CD4-positive, alpha-beta memory T cell (primary cell): ENCODE data around the gene ITPA. TPM values are rescaled to one million over a fixed set of nuclear protein-coding genes. Genes with fewer than 3 reads are reported as not detected.
A peak's percentile ranks its signal among the peaks of the same experiment; 100 is the strongest.

ENCODE experiments used
- CTCF ChIA-PET: fragments of 350-600 bp; sonication (Branson Sonifier 250); formaldehyde crosslinking; loops from one replicate; lab custom pipeline; 2021; ENCODE audit warnings: inconsistent platforms; ENCODE audit not compliant: partially characterized antibody; lab: Charles Lee
- POLR2A ChIA-PET: fragments of 350-600 bp; sonication (Branson Sonifier 250); formaldehyde crosslinking; loops from one replicate; lab custom pipeline; 2021; ENCODE audit not compliant: partially characterized antibody; lab: Charles Lee
- DNase-seq, 5 donors: peaks; one replicate each; pipeline versions ENCODE4 v3.0.0 to v3.0.0-alpha.2; 2020 to 2022; ENCODE audit warnings: mixed read lengths in 1 of 5
- H3K27ac ChIP-seq: one replicate; pipeline ENCODE4 v1.7.0; 2013; ENCODE audit warnings: low read depth, low read length
- H3K27me3 ChIP-seq: 2 replicates; pipeline ENCODE4 v1.7.0; 2013; ENCODE audit warnings: mild to moderate bottlenecking, low read length, moderate library complexity; ENCODE audit not compliant: insufficient read depth
- H3K36me3 ChIP-seq: 2 replicates; pipeline ENCODE4 v1.7.0; 2013; ENCODE audit warnings: mild to moderate bottlenecking, low read length, moderate library complexity; ENCODE audit not compliant: insufficient read depth
- H3K4me1 ChIP-seq: 2 replicates; pipeline ENCODE4 v1.7.0; 2013; ENCODE audit warnings: mild to moderate bottlenecking, low read length, moderate library complexity; ENCODE audit not compliant: insufficient read depth
- H3K4me3 ChIP-seq, 2 donors: one replicate each; pipeline ENCODE4 v1.7.0; 2013; ENCODE audit warnings: low read length in 2 of 2, mild to moderate bottlenecking in 1 of 2
- H3K9me3 ChIP-seq, 2 donors: one replicate each; pipeline ENCODE4 v1.7.0; 2013; ENCODE audit warnings: low read length in 2 of 2, control low read depth in 1 of 2; ENCODE audit not compliant: control insufficient read depth in 1 of 2
- H3K27ac Mint-ChIP-seq, 7 donors: one replicate each; pipeline ENCODE4 v1.8.0; 2020 to 2021; ENCODE audit warnings: mixed read lengths in 7 of 7, mild to moderate bottlenecking in 6 of 7, inconsistent platforms in 3 of 7, moderate library complexity in 3 of 7
- H3K27me3 Mint-ChIP-seq, 2 donors: one replicate each; pipeline ENCODE4 v1.8.0; 2020 to 2021; ENCODE audit warnings: mixed read lengths in 2 of 2
- H3K36me3 Mint-ChIP-seq, 2 donors: one replicate each; pipeline ENCODE4 v1.8.0; 2020 to 2021; ENCODE audit warnings: mixed read lengths in 2 of 2, inconsistent platforms in 1 of 2, mild to moderate bottlenecking in 1 of 2
- H3K4me1 Mint-ChIP-seq, 4 donors: one replicate each; pipeline ENCODE4 v1.8.0; 2020 to 2021; ENCODE audit warnings: mixed read lengths in 4 of 4, mild to moderate bottlenecking in 1 of 4
- H3K4me3 Mint-ChIP-seq, 8 donors: one replicate each; pipeline ENCODE4 v1.8.0; 2020 to 2021; ENCODE audit warnings: mixed read lengths in 8 of 8, mild to moderate bottlenecking in 7 of 8, moderate library complexity in 6 of 8, inconsistent platforms in 3 of 8
- H3K9me3 Mint-ChIP-seq, 8 donors: one replicate each; pipeline ENCODE4 v1.8.0; 2020 to 2021; ENCODE audit warnings: mixed read lengths in 8 of 8, mild to moderate bottlenecking in 5 of 8, inconsistent platforms in 3 of 8, moderate library complexity in 1 of 8
- intact Hi-C: fragments of 100-400 bp; cut with micrococcal nuclease; formaldehyde crosslinking; loops from one replicate; pipeline ENCODE4 v1.15.1; 2023
- polyA plus RNA-seq, 2 donors: library from polyadenylated mRNA; unstranded; fragments of 300-500 nt; fragmentation: Illumina TruSeq; gene quantifications; one replicate each; pipeline ENCODE4 v1.2.3, GENCODE V29; 2021
- total RNA-seq, 2 experiments: library from RNA; stranded (reverse); gene quantifications; one replicate each; pipeline ENCODE4 v1.2.3, GENCODE V29; 2021

Gene ITPA
- total and polyA plus RNA-seq, 4 experiments from 2014 or later, result 46.7 to 75.9 (median 47.4) TPM

GRCh38 chr20:3168079-3168828 is 41.0 kb upstream of the ITPA start:
- peaks cover 8% of the 10 kb centered on the region for H3K4me1 ChIP-seq
- Mint-ChIP-seq H3K27ac (peak overlapping the region in 1 of 7 donors; percentile 46), H3K27me3 (peaks cover 14 to 18% of the 10 kb centered on the region in 2 donors), H3K9me3 (no peaks in the 10 kb centered on the region), H3K36me3 (peaks cover 0 to 1% of the 10 kb centered on the region in 2 donors), H3K4me1 (peaks cover 0 to 22% (median 4%) of the 10 kb centered on the region in 4 donors), H3K4me3 (peak overlapping the region in 1 of 8 donors; percentile 24)
- ChIA-PET CTCF (no interaction called here), POLR2A (interaction anchor here (1.1 to 1.7 kb wide), 2 partner anchors 9 to 35 kb away, joined by 3 to 4 read pairs; partner anchors contain the start of genes FASTKD5 and UBOX5)
- DNase-seq, result no peak
- intact Hi-C loops, result no loop called here
- no peaks in the 10 kb centered on the region for H3K9me3 ChIP-seq
- H3K4me3 ChIP-seq, result no peak overlapping the region
- no peaks in the 10 kb centered on the region for H3K36me3 ChIP-seq
- H3K27ac ChIP-seq, result no peak overlapping the region
- peaks cover 7% of the 10 kb centered on the region for H3K27me3 ChIP-seq

DNA sequence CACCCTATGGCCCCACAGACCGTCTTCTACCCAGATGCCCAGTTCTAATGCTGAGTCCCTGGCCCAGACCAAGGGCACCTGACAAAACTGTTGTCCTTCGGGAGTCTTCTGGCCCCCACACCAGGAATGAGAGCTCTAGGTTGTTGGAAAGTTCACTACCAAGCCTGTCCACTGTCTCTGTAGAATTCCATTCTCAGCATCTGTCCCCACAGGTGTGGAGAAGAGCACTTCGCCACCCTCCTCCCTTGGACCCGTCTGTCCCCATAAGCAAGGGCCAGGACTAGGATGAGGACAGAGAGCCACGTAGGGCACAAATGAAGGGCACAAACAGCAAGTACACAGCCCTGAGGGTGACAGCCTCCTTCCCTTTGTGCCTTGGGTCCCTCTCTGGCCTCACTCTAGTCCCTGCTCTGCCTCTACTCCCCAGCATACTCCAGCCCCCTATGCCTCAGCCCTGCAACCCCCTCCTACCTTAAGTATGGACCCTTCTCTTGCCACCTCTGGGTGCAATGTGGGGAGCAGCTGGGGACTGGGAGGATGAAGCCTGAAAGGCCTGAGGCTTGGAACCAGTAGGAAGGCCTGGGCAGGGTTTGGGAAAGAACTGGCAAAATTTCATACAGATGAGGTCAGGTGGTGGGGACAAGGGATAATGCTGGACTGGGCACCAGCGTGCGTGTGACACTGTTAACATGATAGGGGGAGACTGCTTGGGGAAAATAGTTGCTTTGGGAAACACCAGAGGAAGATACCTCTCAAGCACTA is 40.3 kb upstream of the ITPA start:
- ChIA-PET POLR2A (no interaction called here), CTCF (no interaction called here)
- H3K9me3 Mint-ChIP-seq, result no peaks in the 10 kb centered on the region

GRCh38 chr20:3171391-3172125 is 37.7 kb upstream of the ITPA start:
- peaks cover 15% of the 10 kb centered on the region for H3K4me1 ChIP-seq
- intact Hi-C loops, result loop anchor here (2.0 to 5.0 kb wide), 2 partner anchors 49 to 67 kb away; partner anchors contain the start of gene SLC4A11
- H3K27ac ChIP-seq, result no peak overlapping the region
- H3K36me3 ChIP-seq, result no peaks in the 10 kb centered on the region
- Mint-ChIP-seq H3K9me3 (no peaks in the 10 kb centered on the region), H3K4me3 (peak overlapping the region; percentile 40 to 86 (median 82)), H3K36me3 (peaks cover 0 to 1% of the 10 kb centered on the region in 2 donors), H3K27ac (peak overlapping the region in 4 of 7 donors; percentile 83 to 89 (median 88)), H3K4me1 (peaks cover 3 to 30% (median 11%) of the 10 kb centered on the region in 4 donors), H3K27me3 (peaks cover 13 to 18% of the 10 kb centered on the region in 2 donors)
- no peak overlapping the region for H3K4me3 ChIP-seq
- H3K27me3 ChIP-seq, result peaks cover 7% of the 10 kb centered on the region
- H3K9me3 ChIP-seq, result no peaks in the 10 kb centered on the region
- POLR2A ChIA-PET, result interaction anchor here (0.8 to 1.7 kb wide), 4 partner anchors 8 to 32 kb away, joined by 3 to 8 read pairs (median 4); no protein-coding TSS in a partner anchor
- no peak for DNase-seq
- CTCF ChIA-PET, result interaction anchor here (1.0 to 1.1 kb wide), 3 partner anchors 10 to 102 kb away, joined by 3 to 9 read pairs (median 3); partner anchors contain the start of genes FASTKD5 and UBOX5

More for the DNA sequence above, 40.3 kb upstream of the ITPA start:
- peak overlapping the region in 1 of 8 donors; percentile 20 for H3K4me3 Mint-ChIP-seq
- no peak for DNase-seq
- H3K27me3 Mint-ChIP-seq, result peaks cover 14 to 18% of the 10 kb centered on the region in 2 donors
- H3K4me1 ChIP-seq, result peaks cover 11% of the 10 kb centered on the region
- H3K27ac Mint-ChIP-seq, result peak overlapping the region in 2 of 7 donors; percentile 2 to 46
- no peak overlapping the region for H3K4me3 ChIP-seq
- H3K9me3 ChIP-seq, result no peaks in the 10 kb centered on the region
- H3K27me3 ChIP-seq, result peaks cover 7% of the 10 kb centered on the region
- peaks cover 0 to 22% (median 4%) of the 10 kb centered on the region in 4 donors for H3K4me1 Mint-ChIP-seq
- H3K27ac ChIP-seq, result no peak overlapping the region
- intact Hi-C loops, result no loop called here
- H3K36me3 Mint-ChIP-seq, result peaks cover 0 to 1% of the 10 kb centered on the region in 2 donors
- H3K36me3 ChIP-seq, result no peaks in the 10 kb centered on the region

DNA sequence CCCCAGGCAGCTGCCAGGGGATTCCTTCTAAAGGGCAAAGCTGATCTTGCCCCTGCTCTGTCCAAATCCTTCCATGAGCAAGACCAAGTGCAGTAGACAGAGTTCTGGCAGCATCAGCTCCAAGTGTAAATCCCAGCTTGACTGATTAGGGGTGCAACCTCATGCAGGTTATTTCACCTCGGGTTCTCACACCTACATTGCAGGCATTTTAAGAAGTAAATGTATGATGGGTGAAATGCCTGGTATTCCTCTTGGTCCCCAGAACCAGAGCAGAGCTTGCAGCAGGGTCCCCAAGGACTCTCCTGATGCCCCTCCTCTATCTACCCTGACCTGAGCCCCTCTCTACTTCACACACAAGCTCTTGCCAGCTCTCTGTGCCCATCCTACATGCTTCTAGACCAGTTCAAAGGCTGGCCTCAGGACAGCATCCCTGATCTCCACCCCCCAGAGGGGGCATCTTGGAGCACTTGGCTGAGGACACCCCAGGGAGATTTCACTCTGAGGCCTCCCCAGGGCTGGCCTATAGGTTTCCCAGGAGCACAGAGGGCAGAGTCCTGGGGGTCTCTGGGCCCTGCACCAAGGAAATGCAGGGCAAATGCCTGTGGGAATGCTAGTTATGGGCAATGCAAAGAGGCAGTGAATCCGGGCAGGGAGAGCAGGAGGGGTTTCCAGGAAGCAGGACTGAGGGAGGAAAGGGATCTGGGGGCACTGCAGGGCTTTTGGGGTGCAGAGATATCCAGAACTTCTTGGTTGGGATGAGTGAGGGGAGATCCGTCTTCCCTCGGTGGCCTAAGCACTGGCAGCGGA is 37.0 kb upstream of the ITPA start:
- no peak overlapping the region for H3K4me3 ChIP-seq
- no peak overlapping the region for H3K27ac ChIP-seq
- no peaks in the 10 kb centered on the region for H3K9me3 ChIP-seq
- DNase-seq, result no peak
- peaks cover 15% of the 10 kb centered on the region for H3K4me1 ChIP-seq
- intact Hi-C loops, result loop anchor here (2.0 to 5.0 kb wide), 2 partner anchors 50 to 66 kb away; partner anchors contain the start of gene SLC4A11
- H3K36me3 ChIP-seq, result no peaks in the 10 kb centered on the region
- H3K27me3 Mint-ChIP-seq, result peaks cover 12 to 18% of the 10 kb centered on the region in 2 donors
- H3K27me3 ChIP-seq, result peaks cover 3% of the 10 kb centered on the region
- CTCF ChIA-PET, result interaction anchor here (1.0 to 1.1 kb wide), 2 partner anchors 13 to 103 kb away, joined by 3 read pairs; partner anchors contain the start of genes FASTKD5 and UBOX5
- peaks cover 3 to 30% (median 11%) of the 10 kb centered on the region in 4 donors for H3K4me1 Mint-ChIP-seq
- peak overlapping the region; percentile 79 to 86 (median 83) for H3K4me3 Mint-ChIP-seq
- POLR2A ChIA-PET, result interaction anchor here (0.8 to 1.7 kb wide), 4 partner anchors 9 to 31 kb away, joined by 3 to 8 read pairs (median 4); no protein-coding TSS in a partner anchor
- peak overlapping the region; percentile 80 to 89 (median 87) for H3K27ac Mint-ChIP-seq
- no peaks in the 10 kb centered on the region for H3K9me3 Mint-ChIP-seq
- H3K36me3 Mint-ChIP-seq, result peaks cover 0 to 1% of the 10 kb centered on the region in 2 donors

DNA sequence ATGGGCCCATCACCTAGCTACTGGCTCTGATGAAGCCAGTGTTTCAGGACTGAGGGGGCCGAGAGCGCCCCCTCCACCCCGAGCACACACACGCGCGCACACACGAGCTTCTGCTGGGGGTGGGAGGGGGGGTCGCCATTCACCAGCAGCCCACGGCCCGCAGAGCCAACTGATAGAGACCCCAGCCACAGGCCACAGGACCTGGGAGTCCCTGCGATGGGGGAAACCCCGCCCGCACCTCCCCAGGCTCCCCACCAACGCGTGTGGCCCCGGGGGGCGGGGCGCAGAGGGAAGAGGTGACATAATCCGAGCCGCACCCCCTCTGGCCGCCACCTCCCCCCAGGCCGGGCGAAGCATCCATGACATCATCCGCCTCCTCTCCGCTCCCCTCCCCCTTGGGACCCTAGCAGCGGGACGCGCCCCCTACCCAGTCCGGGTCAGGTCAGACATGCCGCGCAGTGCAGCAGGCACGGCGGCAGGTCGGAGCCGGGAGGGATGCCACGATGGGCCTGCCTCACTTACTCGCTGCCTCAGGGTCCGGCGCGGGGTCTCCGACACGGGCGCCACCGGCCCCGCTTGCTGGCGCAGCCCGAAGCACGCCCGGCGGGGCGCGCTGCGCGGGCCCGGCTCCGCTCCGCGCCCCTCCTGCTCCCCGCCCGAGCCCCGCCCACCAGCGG is 36.2 kb upstream of the ITPA start, which contains the start of gene LZTS3:
LZTS3 (minus strand) TSS at position 617 of the 677 bp plus-strand sequence. CDS start 6,386 bp downstream, outside the sequence.
- ChIA-PET CTCF (no interaction called here), POLR2A (interaction anchor here (0.9 to 1.7 kb wide), 4 partner anchors 10 to 16 kb away, joined by 3 to 8 read pairs (median 4); no protein-coding TSS in a partner anchor)
- H3K9me3 Mint-ChIP-seq, result no peaks in the 10 kb centered on the region
- Histone ChIP-seq H3K4me1 (peaks cover 15% of the 10 kb centered on the region), H3K27me3 (no peaks in the 10 kb centered on the region), H3K4me3 (peak within 1 kb of the TSS; percentile 76 to 89), H3K27ac (peak within 1 kb of the TSS; percentile 89), H3K9me3 (no peaks in the 10 kb centered on the region), H3K36me3 (no peaks in the 10 kb centered on the region)
- intact Hi-C loops, result loop anchor here (1.0 to 5.0 kb wide), 4 partner anchors 14 to 66 kb away; partner anchors contain the start of genes DDRGK1, FASTKD5, SLC4A11 and UBOX5
- H3K27me3 Mint-ChIP-seq, result peaks cover 10 to 18% of the 10 kb centered on the region in 2 donors
- H3K4me3 Mint-ChIP-seq, result peak within 1 kb of the TSS; percentile 82 to 88 (median 85)
- H3K27ac Mint-ChIP-seq, result peak within 1 kb of the TSS; percentile 80 to 92 (median 88)
- peaks cover 0 to 1% of the 10 kb centered on the region in 2 donors for H3K36me3 Mint-ChIP-seq
- peak; percentile 86 to 96 (median 89) for DNase-seq
- H3K4me1 Mint-ChIP-seq, result peaks cover 4 to 30% (median 11%) of the 10 kb centered on the region in 4 donors
